Keratinocyte (primary cell): ENCODE data around the gene FAM117A.

Experiments used
- EZH2 ChIP-seq: IDR thresholded peaks from one replicate; pipeline ENCODE4 v1.6.1; 2012; ENCODE audit warnings: inconsistent platforms, mild to moderate bottlenecking, low read length, moderate library complexity
- TF ChIP-seq, protein P1 (sequence below), 3 experiments: IDR thresholded peaks in 1 of 3; conservative IDR thresholded peaks in 1 of 3; optimal IDR thresholded peaks in 1 of 3; 2 replicates in 2 of 3; 3 replicates in 1 of 3; pipeline versions ENCODE3 to v1.5.1; 2011; ENCODE audit warnings: low read length in 3 of 3, mild to moderate bottlenecking in 3 of 3, moderate library complexity in 2 of 3, control low read depth in 1 of 3, inconsistent platforms in 1 of 3; ENCODE audit not compliant: insufficient read depth in 2 of 3; ENCODE audit errors: extremely low read depth in 1 of 3

DNA sequence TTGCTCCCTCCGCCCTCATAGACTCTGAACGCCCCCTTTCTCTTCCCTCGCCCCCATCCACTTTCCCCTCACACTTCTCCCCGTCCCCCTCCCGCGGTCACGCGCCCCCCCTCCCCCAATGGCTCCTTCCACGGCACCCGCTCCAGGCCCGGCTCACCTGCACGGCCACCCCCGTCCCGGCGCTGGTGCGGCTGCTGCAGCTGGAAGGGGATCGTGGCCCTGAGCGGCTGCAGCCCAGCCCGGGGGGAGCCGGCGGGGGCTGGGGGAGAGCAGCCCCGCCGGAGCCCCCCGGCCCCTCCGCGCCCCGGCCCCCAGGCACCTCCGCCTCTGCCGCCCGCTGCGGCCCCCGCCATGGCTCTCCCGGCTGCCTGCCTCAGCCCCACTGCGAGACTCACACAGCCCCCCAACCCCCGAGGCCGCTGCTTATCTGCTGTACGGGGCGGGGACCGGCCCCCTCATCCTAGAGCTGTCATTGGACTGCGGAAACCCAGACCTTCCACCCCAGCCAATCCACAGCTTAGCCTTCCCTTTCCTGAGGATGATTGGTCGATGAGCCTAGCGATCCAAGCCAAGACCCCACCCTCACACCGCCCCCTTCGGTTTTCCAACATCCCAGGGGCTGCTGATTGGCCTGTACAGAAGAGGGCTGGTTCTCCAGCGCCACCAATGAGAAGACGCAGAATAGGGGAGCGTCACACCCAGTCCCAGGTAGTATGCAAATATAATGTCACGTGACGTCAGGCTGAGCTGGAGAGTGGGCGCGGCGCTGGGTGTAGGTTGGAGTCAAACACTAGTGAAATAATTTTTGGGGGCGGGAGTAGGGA, at the start of gene FAM117A:
- TF ChIP-seq, protein P1, sequence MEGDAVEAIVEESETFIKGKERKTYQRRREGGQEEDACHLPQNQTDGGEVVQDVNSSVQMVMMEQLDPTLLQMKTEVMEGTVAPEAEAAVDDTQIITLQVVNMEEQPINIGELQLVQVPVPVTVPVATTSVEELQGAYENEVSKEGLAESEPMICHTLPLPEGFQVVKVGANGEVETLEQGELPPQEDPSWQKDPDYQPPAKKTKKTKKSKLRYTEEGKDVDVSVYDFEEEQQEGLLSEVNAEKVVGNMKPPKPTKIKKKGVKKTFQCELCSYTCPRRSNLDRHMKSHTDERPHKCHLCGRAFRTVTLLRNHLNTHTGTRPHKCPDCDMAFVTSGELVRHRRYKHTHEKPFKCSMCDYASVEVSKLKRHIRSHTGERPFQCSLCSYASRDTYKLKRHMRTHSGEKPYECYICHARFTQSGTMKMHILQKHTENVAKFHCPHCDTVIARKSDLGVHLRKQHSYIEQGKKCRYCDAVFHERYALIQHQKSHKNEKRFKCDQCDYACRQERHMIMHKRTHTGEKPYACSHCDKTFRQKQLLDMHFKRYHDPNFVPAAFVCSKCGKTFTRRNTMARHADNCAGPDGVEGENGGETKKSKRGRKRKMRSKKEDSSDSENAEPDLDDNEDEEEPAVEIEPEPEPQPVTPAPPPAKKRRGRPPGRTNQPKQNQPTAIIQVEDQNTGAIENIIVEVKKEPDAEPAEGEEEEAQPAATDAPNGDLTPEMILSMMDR (optimal IDR thresholded peaks at IDR 0.05 in 1 of 3, IDR thresholded peaks at IDR 0.05 in 1 of 3, conservative IDR thresholded peaks at IDR 0.05 in 1 of 3; ENCODE audit: extremely low read depth in 1 of 3, insufficient read depth in 2 of 3, low read length in 3 of 3) = no peak
- TF ChIP-seq EZH2 = no peak
